Ovary (tissue), 3 donors: ENCODE data around the gene XG.

Source experiments
- EP300 ChIP-seq: sonication (generic); formaldehyde crosslinking; IDR thresholded peaks from one replicate; pipeline ENCODE4 v1.6.1; 2017; ENCODE audit warnings: antibody characterized with exemption
- POLR2A ChIP-seq: fragments of 450-650 bp; IDR thresholded peaks from one replicate; pipeline ENCODE4 v1.6.1; 2017; ENCODE audit warnings: antibody characterized with exemption, mild to moderate bottlenecking, moderate library complexity
- TF ChIP-seq, protein P1 (sequence below), 3 donors: fragments of 450-650 bp in 2 of 3; fragments of 200-600 bp in 1 of 3; IDR thresholded peaks; one replicate each; pipeline versions ENCODE4 v1.5.1 to v1.8.0; 2016 to 2022; ENCODE audit warnings: antibody characterized with exemption in 3 of 3, mild to moderate bottlenecking in 1 of 3
- donor health status: DM: no; HTN: no; CAD: no.

DNA sequence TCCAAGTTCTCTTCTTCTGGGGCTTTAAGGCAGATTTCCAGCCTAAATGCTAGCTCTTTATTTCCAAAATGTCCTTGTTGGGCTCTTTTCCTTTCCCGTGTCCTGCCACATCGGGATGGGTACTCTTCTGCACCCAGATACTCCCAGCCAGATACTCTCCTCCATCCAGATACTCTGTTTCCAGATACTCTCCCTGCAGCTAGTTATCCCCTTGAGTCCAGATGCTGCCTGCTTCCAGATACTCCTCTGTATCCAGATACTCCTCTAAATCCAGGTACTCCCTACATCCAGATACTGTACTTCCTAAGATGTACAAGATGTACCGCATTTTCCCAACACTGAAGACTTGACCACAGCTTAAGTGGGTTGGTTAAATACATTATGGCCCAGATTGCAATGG, 10.5 kb upstream of the XG start:
- TF ChIP-seq EP300 (no peak), POLR2A (no peak)
- TF ChIP-seq, protein P1, sequence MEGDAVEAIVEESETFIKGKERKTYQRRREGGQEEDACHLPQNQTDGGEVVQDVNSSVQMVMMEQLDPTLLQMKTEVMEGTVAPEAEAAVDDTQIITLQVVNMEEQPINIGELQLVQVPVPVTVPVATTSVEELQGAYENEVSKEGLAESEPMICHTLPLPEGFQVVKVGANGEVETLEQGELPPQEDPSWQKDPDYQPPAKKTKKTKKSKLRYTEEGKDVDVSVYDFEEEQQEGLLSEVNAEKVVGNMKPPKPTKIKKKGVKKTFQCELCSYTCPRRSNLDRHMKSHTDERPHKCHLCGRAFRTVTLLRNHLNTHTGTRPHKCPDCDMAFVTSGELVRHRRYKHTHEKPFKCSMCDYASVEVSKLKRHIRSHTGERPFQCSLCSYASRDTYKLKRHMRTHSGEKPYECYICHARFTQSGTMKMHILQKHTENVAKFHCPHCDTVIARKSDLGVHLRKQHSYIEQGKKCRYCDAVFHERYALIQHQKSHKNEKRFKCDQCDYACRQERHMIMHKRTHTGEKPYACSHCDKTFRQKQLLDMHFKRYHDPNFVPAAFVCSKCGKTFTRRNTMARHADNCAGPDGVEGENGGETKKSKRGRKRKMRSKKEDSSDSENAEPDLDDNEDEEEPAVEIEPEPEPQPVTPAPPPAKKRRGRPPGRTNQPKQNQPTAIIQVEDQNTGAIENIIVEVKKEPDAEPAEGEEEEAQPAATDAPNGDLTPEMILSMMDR (IDR thresholded peaks at IDR 0.05): no peak
